ENCODE results near the gene ZNF205.
"Not testable (repeated sequence)": the region's sequence is repeated elsewhere in the genome, so short reads cannot be mapped to it uniquely, and the experiment has no call there.

The ZNF205 gene

DNA sequence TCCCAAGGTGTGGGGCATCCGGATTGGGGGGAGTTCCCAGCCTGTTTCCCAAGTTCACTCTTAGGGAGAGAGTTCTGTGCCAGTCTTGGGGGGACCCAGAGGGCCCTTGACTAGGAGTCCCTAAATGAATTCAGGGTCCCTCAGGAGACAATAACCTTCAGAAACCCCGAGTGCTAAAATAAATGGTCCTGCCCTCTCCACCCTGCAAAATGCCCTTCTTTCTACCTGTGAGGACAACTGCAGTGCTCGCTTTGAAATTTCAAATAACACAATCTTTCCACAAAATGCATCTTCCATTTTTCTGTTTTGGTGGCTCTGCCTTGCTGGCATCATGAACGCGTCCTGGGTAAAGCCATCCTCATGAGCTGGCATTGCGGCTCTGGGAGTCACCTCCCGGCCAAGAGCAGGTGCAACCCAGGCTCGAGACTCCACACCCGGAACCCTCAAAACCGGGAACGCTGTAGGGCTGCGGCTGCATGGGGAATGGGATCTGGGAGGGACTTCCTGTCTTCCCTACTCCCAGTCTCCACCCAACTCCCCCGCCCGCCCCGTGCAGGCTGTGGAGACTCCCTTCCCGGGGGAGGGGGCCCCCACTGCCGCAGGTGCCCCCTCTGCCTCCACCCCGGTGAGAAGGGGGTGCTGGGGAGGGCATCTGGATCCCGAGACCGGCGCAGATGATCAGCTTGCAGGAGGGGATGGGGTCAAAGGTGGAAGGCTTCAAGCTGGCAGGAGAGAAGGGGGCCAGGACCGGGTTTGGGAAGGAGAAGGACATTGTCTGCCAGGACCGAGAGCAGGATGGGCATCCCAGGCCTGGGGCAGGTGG is at the start of gene ZNF205:
Gene ZNF205 (plus strand): TSS at position 529 of the 823 bp plus-strand sequence. CDS start 845 bp downstream, outside the sequence.
- DNase-seq = no peak

DNA sequence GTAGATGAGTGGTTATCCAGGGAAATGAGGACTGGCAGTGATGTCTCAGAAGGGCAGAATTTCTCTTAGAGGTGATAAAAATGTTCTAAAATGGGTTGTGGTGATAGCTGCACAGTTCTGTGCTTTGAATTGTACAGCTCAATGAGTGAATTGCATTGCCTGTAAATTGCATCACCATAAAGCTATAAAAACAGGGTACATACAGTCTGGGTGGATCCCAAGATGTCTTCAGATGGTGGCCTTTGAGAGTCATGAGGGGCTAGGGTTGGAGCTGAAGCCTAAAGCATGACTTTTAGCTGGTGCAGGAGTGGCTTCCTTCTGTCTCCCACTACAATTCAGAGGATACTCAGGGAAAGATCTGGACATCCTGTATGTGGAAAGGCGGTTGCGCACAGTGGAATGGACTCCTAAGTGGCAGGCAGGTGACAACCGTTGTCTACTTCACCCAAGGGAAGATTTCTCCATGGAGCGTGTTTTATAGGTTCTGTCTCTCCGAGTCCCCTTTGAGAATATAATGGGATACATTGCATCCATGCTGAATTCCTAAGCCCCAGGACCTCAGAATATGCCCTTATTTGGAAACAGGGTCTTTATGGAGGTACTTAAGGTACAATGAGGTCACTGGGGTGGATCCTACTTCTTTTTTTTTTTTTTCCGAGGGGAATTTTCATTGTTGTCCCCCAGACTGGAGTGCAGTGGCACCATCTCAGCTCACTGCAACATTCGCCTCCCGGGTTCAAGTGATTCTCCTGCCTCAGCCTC is 48.6 kb upstream of the ZNF205 start:
- no peak for DNase-seq

DNA sequence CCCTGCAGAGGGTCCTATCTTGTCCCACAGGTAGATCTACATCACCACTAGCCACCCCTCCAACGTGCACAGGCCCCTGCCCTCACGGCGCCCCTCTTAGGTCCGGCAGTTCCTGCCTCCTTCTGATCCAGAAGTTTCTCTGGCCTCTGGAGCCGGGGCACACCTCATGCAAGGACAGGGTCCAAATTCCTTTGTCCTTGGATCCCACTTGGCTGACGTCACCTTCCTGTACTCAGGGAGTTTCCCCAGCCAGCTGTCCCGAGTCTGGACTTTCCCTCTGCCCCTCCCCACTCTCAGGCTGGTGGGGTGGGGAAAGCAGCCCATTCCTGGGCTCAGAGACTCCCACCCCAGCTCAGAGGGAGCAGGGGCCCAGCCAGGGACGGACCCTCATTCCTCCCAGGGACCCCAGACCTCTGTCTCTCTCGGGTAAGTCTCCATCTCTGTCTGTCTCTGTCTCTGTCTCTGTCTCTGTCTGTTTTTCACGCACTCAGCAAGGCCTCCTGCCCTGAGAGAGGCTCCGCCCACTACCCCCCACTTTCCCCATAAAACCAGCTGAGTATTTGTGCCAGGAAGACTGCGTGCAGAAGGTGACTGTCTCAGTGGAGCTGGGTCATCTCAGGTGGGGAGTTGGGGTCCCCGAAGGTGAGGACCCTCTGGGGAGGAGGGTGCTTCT is 47.2 kb upstream of the ZNF205 start, which contains the start of gene IL32:
Gene IL32 (plus strand): TSS at position 572 of the 673 bp plus-strand sequence. CDS start 172 bp downstream, outside the sequence.
- DNase-seq = no peak

DNA sequence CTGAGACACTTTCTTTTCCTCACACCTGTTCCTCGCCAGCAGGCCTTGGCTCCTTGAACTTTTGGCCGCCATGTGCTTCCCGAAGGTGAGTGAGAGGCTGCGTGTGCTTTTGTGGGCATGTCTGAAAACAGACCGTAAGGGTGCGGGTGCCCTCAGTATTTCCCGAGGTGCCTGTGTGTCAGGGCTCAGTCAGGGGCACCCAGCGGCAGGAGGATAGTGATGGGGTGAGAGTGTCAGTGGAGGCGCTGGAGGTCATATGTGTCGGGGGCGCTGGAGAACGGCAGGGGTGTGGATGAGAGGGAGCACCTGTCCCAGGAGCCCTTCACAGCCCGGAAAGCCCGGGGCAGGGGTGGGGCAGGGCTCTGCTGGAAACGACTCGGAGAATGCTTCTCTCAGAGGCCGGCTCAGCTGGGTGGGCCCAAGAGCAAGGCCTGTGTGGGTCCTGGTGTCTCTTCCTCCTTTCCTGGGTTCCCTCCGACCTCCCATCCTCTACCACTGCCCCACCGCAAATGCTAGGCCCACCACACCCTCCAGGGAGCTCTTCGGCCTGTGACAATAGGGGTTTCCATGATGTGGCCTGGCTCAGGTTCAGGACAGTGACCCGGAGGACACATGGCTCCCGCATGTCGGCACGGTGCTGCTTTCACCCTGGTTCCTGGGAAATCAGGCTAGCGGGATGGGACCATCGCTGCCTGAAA is 46.5 kb upstream of the ZNF205 start:
- no peak for DNase-seq

DNA sequence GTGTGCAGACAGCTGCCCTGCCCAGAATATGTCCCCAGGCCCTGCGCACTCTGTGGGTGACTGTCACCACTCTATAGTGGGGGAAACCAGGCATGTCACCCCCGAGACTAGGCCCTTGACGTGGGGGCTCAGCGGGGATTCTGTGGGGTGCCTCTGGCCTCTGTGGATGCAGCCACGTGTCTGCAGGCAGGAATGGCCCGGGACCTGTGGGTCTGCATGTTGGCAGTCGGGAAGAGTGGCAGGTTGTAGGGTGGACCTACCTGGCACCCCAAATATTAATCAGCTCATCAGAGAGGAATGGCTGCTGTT is 46.0 kb upstream of the ZNF205 start:
- no peak for DNase-seq

DNA sequence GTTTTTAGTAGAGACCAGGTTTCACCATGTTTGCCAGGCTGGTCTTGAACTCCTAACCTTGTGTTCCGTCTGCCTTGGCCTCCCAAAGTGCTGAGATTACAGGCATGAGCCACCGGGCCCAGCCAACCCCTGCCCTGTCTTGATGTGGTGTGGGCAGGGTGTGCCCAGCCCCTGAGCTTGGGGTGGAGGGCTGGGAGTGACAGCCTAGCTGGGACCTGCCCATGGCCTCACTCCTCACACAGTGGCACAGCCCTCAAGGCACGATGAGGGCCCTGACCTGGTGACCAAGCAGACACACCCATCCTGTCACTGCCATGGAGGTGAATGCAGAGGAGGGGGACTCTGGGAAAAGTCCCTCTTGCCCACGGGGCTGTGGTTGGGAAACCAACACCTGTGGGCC is 43.9 kb upstream of the ZNF205 start:
- no peak for DNase-seq

DNA sequence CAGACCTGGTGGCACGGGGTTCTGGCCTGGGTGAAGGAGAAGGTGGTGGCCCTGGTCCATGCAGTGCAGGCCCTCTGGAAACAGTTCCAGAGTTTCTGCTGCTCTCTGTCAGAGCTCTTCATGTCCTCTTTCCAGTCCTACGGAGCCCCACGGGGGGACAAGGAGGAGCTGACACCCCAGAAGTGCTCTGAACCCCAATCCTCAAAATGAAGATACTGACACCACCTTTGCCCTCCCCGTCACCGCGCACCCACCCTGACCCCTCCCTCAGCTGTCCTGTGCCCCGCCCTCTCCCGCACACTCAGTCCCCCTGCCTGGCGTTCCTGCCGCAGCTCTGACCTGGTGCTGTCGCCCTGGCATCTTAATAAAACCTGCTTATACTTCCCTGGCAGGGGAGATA is 43.2 kb upstream of the ZNF205 start:
- DNase-seq = not testable (repeated sequence)

DNA sequence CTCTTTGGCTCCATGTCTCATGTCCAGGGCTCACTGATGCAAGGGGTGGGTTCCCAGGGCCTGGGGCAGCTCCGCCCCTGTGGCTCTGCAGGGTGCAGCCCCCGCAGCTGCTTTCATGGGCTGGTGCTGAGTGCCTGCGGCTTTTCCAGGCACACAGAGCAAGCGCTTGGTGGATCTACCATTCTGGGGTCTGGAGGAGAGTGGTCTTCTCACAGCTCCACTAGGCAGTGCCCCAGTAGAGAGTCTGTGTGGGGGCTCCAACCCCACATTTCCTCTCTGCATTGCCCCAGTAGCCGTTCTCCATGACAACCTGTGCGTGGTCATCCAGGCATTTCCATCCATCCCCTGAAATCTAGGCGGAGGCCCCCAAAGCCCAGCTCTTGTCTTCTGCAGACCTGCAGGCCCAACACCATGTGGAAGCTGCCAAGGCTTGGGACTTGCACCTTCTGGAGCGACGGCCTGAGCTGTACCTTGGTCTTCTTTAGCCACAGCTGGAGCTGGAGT is 41.7 kb upstream of the ZNF205 start:
- no peak for DNase-seq

DNA sequence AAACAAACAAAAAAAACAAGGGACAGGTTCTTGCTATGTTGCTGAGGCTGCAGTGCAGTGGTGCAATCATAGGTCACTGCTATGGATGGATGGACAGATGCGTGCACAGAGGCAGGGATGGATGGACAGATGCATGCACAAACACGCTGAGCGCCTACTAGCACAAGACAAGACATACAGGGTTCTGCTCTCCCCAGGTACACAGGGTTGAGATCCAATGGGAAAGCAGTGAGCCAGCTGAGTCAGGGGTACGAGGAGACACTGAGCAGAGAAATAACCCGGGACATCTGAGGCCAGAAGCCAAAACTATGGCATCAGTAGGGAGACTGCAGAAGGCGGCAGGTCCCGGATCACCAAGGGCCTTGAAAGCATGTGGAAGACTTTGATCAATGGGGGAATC is 40.7 kb upstream of the ZNF205 start:
- DNase-seq = no peak

DNA sequence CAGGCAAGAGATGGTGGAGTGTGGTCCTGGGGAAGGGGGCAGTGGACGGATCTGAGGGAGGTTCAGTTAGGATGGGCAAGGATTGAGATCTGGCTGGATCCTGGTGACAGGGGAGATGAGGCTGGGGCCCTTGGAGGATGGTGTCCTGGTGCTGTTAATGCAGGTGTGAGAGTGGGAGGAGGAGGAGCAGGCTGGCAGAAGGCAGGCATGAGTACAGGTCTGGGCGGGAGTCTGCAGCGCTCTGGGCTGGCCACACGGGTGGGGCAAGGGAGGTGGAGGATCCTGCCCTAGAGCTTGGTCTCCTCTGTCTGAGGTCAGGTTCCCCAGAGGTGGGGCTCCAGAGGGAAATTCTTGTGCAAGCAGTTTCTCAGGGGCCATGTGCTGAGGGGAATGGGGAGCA is 40.2 kb upstream of the ZNF205 start:
- not testable (repeated sequence) for DNase-seq

DNA sequence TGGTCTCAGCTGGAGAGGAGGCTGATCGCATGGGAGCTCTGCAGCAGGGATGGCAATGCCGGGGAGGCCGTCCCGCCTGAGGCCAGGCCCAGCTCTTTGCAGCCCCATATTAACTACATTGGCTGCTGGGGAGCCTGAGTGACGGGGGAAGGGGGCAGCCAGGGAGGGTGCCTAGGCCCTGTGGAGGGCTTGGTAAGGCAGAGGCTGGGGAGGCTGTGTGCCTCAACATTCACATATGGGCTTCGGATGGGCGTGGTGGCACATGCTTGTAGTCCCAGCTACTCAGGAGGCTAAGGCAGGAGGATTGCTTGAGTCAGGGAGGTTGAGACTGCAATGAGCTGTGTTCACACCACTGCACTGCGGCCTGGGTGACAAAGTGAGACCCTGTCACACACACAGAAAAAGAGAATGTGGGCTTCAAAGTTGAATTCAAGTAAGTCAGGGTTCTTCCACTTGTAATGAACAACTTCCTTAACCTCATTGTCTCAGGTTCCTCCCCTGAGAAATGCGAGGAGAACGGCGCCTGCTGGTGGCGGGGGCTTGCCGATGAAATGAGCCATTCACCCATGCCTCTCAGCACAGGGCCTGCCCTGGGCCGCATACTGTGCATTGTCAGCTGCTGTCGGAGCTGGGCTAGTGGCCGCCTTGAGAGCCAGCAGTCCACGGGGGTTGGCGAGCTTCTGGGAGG is 39.7 kb upstream of the ZNF205 start:
- DNase-seq = not testable (repeated sequence)

DNA sequence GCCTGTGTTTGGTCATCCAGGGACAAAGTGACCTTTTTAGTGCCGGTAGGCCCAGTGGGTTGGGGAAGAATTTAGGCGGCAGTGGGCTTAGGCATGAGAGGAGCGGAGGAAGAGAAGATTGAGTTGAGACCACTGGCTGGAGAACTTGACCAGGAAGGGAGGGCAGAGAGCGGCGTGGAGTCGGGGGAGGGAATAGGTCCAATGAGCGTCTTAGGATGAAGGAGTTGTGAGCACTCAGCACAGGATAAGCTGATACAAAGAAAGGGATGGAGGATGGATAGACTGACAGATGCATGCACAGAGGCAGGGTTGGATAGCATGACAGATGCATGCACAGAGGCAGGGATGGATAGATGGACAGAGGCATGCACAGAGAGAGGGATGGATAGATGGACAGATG is 38.9 kb upstream of the ZNF205 start:
- no peak for DNase-seq

DNA sequence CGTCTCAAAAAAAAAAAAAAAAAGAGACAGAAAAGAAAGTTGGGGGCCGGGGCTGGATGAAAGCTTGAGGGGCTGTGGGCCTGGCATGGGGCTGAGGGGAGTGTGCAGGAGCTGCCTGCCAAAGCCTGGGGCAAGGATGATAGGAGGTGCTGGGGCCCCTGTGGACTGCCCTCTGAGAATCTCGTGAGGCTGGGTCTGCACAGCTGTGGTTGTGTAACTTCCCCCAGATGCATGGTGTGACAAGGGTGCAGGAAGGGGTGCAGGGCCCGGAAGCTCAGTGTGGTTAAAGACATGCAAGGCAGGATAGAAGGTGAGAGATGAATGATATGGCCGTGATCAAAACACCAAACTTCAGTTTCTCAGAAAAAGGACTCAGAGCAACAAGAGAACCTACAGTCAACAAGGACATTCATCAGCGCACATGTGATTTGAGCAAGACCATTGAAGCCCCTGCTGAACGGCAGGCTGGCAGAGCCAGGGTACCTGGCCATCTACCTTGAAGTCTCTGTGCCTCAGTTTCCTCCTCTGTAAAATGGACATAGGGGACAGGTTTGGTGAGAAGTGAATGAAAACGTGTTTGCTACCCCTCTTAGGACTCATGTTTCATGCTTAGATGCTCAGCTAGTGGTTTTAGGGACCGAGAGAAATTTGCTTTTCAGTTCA is 37.4 kb upstream of the ZNF205 start:
- DNase-seq = no peak

DNA sequence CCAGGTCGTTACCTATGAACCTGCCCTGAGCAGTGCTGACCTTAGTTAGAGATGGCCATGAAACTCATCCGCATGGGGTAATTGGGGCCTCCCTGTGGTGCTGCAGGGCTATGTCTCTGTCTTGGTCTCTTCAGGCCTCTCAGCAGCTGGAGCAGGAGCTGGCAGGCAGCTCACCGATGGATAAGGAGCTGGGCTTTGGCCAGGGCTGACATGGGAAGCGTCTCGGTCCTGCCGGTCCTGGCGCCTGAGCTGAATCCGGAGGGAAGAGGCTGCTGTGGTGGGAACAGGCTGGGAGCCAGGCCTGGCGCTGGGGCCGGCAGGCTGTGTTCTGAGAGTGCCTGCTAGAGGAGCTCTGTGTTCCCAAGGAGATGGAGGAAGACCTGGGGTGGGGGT is 36.9 kb upstream of the ZNF205 start:
- DNase-seq = no peak

DNA sequence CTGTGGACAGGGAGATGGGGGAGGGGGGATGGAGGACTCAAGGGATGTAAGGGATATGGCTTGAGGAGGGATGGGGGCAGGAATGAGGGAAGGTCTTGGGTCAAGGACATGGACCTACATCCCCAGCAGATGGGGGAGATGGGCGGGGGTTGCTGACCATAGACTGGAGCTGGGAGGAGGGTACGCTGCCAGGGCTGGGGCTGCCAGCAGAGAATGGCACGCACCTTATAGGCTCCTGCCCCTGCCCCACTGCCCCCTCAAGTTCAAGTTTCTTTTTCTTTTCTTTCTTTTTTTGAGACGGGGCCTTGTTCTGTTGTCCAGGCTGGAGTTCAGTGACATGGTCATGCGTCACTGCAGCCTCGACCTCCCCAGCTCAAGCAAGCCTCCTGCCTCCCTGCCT is 36.4 kb upstream of the ZNF205 start:
- DNase-seq = not testable (repeated sequence)

DNA sequence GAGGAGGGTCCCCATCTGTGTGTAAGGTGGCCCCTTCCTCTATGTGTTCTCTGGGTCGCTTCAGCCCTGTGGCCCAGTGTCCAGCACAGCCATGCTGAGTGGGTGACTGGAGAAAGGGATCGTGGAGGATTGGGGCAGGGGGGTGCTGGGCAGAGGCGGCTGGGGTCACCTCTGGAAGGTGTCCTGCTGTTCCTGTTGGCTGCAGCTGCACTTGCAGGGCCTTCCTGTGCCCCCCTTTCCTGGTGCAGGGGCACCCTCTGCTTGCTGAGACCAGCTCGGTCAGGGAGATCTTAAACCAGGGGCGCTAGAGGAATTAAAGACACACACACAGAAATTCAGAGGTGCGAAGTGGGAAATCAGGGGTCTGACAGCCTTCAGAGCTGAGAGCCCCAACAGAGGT is 35.8 kb upstream of the ZNF205 start:
- no peak for DNase-seq

DNA sequence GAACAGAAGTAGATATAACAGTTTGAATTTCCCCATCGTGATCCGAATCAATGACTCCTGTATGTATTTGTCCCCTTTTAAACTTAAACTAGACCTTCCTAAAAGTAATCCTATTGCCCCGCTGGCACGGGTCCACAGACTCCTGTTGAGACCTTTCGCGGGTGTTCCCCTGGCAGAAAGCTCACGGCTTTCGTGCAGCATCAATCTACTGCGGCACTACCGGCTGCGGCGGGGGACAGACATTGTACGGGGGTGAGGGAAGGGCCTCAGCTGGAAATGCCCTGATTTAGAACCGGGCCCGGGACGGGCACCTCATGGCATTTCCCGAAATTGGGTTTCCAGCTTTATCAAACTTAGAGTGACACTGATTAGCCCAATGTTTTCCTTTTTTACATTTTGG is 32.4 kb upstream of the ZNF205 start:
- no peak for DNase-seq

DNA sequence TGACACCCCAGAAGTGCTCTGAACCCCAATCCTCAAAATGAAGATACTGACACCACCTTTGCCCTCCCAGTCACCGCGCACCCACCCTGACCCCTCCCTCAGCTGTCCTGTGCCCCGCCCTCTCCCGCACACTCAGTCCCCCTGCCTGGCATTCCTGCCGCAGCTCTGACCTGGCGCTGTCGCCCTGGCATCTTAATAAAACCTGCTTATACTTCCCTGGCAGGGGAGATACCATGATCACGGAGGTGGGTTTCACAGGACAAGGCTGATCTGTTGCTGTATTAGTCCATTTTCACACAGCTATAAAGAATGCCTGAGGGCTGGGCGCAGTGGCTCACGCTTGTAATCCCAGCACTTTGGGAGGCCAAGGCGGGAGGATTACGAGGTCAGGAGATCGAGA is 30.4 kb upstream of the ZNF205 start:
- DNase-seq = not testable (repeated sequence)

DNA sequence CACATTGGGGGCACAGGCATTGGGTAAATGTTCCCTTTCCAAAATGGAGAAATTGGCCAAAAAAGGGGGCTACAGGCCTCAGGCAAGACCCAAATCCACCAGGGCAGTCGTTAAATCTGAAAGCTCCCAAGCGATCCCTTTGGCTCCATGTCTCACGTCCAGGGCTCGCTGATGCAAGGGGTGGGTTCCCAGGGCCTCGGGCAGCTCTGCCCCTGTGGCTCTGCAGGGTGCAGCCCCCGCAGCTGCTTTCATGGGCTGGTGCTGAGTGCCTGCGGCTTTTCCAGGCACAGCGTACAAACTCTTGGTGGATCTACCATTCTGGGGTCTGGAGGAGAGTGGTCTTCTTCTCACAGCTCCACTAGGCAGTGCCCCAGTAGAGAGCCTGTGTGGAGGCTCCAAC is 29.0 kb upstream of the ZNF205 start:
- not testable (repeated sequence) for DNase-seq

DNA sequence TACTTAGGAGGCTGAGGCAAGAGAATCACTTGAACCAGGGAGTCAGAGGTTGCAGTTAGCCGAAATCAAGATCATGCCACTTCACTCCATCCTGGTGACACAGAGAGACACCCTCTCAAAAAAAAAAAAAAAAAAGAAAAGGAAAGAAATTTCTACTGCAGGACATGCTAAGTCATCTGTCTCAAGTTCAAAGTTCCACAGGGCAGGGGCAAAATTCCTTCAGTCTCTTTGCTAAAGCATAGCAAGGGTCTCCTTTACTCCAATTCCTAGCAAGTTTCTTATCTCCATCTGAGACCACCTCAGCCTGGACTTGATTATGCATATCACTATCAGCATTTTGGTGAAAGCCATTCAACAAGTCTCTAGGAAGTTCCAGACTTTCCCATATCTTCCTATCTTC is 27.9 kb upstream of the ZNF205 start:
- DNase-seq = no peak

DNA sequence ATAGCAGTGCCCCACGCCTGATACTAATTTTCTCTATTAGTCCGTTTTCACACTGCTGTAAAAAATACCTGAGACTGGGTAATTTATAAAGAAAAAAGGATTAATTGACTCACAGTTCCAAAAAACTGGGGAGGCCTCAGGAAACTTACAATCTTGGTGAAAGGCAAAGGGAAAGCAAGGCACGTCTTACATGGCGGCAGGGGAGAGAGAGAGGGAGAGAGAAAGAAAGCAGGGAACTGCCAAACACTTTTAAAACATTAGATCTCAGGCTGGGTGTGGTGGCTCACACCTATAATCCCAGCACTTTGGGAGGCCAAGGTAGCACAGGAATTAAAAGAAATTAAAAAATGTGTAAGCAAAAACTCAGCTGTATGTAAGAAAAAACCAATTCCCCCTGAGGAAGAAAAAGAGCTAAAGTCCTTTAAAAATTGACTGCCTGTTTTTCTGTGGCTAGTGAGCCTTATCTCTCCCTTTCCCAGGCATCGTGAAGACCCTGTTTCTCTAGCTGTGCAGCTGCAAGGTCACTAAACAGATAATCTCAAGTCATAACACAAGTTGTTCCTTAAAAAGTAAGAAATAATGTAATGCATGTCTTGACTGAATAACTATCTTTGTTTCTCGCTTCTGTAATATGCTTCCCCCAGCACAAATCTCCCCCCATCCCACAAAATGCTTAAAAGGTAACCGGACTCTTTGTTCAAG is 27.3 kb upstream of the ZNF205 start:
- DNase-seq = no peak

All from NCI-H2081 treated with DMSO at 0.1 percent for 48 hours (cell line).